ENCODE results near the gene ZFX.

The ZFX gene

DNA sequence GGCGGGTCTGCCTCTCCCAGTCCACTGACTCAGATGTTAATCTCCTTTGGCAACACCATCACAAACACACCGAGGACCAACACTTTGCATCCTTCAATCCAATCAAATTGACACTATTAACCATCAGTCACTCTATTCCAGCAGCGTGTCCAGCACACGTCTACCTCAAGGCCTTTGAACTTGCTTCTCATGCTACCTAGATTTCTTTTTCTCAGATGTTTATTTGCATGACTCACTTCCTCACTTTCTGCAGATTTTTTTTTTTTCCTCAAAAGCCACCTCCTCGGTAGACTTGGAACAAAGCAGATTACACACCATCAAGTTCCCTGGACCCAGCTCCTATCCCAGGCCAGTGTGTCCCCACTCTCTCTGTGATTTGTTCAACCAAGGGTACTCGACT lies 114.9 kb downstream of the ZFX start:
- TF ChIP-seq, protein P1, sequence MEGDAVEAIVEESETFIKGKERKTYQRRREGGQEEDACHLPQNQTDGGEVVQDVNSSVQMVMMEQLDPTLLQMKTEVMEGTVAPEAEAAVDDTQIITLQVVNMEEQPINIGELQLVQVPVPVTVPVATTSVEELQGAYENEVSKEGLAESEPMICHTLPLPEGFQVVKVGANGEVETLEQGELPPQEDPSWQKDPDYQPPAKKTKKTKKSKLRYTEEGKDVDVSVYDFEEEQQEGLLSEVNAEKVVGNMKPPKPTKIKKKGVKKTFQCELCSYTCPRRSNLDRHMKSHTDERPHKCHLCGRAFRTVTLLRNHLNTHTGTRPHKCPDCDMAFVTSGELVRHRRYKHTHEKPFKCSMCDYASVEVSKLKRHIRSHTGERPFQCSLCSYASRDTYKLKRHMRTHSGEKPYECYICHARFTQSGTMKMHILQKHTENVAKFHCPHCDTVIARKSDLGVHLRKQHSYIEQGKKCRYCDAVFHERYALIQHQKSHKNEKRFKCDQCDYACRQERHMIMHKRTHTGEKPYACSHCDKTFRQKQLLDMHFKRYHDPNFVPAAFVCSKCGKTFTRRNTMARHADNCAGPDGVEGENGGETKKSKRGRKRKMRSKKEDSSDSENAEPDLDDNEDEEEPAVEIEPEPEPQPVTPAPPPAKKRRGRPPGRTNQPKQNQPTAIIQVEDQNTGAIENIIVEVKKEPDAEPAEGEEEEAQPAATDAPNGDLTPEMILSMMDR (IDR thresholded peaks at IDR 0.05; ENCODE audit: low read depth, low read length, missing control alignments), result no peak
- Histone ChIP-seq H3K4me3 (ENCODE audit: low read depth, low read length) (no peak overlapping the region), H3K27me3 (replicated peaks) (no peaks in the 10 kb centered on the region), H3K36me3 (replicated peaks) (no peaks in the 10 kb centered on the region), H3K27ac (no peak overlapping the region)
- in situ Hi-C loops (cut with HindIII; ENCODE audit: low pct_ligation_motif_present, low sequenced_read_pairs), result no loop called here
- no peak for DNase-seq

Data from brain microvascular endothelial cell (primary cell).